Lower lobe of right lung (tissue), 2 donors: Measurements from ENCODE around the gene LAMTOR2. TPM values are rescaled to one million over a fixed set of nuclear protein-coding genes. Genes with fewer than 3 reads are reported as not detected.
"Not testable (repeated sequence)": the region's sequence is repeated elsewhere in the genome, so short reads cannot be mapped to it uniquely, and the experiment has no call there.

ENCODE experiments used
- ATAC-seq, 2 donors: fragments of 200-7000 bp; cut with Tn5 transposase; one replicate each; pipeline ENCODE4 v1.9.1; 2020 to 2022; ENCODE audit warnings: mild to moderate bottlenecking in 2 of 2, moderate library complexity in 2 of 2
- DNase-seq: peaks from one replicate; pipeline ENCODE4 v3.0.0-alpha.2; 2020
- H3K27ac ChIP-seq: fragments of 200-600 bp; one replicate; pipeline ENCODE4 v1.8.0; 2022
- H3K27me3 ChIP-seq: fragments of 200-600 bp; one replicate; pipeline ENCODE4 v1.8.0; 2022; ENCODE audit warnings: low read depth
- H3K36me3 ChIP-seq: fragments of 200-600 bp; one replicate; pipeline ENCODE4 v1.8.0; 2022; ENCODE audit warnings: mild to moderate bottlenecking
- H3K4me1 ChIP-seq: fragments of 200-600 bp; one replicate; pipeline ENCODE4 v1.8.0; 2022
- H3K4me3 ChIP-seq: fragments of 200-600 bp; one replicate; pipeline ENCODE4 v1.8.0; 2022; ENCODE audit warnings: mild to moderate bottlenecking
- H3K9me3 ChIP-seq: fragments of 200-600 bp; one replicate; pipeline ENCODE4 v1.8.0; 2022
- intact Hi-C: fragments of 100-400 bp; cut with DNase I; formaldehyde crosslinking; loops from one replicate; pipeline ENCODE4 v1.11.0; 2022
- total RNA-seq: library from RNA; stranded (reverse); fragmentation: NEBNext Ultra II Directional; extraction: Animal tissue kit (Norgen Biotek cat#: 25700); gene quantifications from one replicate; pipeline ENCODE4 v1.2.1, GENCODE V29; 2021
- TF ChIP-seq, protein P1 (sequence below): fragments of 200-600 bp; IDR thresholded peaks from one replicate; pipeline ENCODE4 v1.8.0; 2022; ENCODE audit warnings: antibody characterized with exemption, mild to moderate bottlenecking
- donor health status: DM: no; HTN: yes; CAD: no; lungs with severe emphysema.

LAMTOR2 gene
- total RNA-seq, 1 donor from 2014 or later: 66.5 TPM

DNA sequence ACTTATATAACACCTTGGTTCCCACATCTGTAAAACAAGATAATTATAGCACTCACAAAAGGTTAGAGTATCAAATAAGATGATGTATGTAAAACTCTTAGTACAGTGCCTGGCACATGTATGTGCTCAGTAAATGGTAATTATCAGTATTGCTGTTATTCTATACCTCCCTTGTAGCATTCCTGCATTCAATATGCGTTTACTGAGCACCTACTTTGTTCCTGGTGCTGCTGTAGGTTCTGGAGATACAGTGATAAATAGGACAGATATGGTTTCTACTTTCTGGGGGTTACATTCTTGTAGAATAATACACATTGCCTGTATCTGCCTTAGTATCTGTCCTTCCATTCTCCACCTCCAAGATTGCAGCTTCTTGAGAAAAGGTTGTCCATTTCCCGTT is 32.6 kb upstream of the LAMTOR2 start:
- intact Hi-C loops: no loop called here
- ATAC-seq: no peak
- no peak for DNase-seq
- Histone ChIP-seq H3K27me3 (no peaks in the 10 kb centered on the region), H3K27ac (no peak overlapping the region), H3K4me1 (peaks cover 19% of the 10 kb centered on the region), H3K4me3 (no peak overlapping the region), H3K9me3 (no peaks in the 10 kb centered on the region), H3K36me3 (peaks cover 25% of the 10 kb centered on the region)
- TF ChIP-seq, protein P1, sequence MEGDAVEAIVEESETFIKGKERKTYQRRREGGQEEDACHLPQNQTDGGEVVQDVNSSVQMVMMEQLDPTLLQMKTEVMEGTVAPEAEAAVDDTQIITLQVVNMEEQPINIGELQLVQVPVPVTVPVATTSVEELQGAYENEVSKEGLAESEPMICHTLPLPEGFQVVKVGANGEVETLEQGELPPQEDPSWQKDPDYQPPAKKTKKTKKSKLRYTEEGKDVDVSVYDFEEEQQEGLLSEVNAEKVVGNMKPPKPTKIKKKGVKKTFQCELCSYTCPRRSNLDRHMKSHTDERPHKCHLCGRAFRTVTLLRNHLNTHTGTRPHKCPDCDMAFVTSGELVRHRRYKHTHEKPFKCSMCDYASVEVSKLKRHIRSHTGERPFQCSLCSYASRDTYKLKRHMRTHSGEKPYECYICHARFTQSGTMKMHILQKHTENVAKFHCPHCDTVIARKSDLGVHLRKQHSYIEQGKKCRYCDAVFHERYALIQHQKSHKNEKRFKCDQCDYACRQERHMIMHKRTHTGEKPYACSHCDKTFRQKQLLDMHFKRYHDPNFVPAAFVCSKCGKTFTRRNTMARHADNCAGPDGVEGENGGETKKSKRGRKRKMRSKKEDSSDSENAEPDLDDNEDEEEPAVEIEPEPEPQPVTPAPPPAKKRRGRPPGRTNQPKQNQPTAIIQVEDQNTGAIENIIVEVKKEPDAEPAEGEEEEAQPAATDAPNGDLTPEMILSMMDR: no peak

DNA sequence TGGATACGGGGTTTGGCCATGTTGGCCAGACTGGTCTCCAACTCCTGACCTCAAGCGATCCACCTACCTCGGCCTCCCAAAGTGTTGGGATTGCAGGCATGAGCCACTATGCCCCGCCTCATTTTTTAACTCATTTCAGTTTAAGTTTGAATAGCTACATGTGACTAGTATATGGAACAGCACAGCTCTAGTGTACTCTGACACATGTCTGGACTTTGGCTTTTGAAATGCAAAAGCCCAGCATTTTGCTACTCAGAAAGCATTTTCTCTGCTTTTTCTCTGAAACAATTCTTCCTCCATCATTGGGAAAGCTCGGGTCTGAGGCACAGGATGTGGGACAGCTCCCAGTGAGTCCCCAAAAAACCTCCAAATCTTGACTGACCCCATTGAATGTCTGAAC is 29.8 kb upstream of the LAMTOR2 start:
- peaks cover 9% of the 10 kb centered on the region for H3K4me1 ChIP-seq
- no peaks in the 10 kb centered on the region for H3K27me3 ChIP-seq
- no peak for ATAC-seq
- H3K9me3 ChIP-seq: no peaks in the 10 kb centered on the region
- DNase-seq: no peak
- intact Hi-C loops: no loop called here
- H3K4me3 ChIP-seq: no peak overlapping the region
- TF ChIP-seq, protein P1: no peak
- H3K36me3 ChIP-seq: no peaks in the 10 kb centered on the region
- no peak overlapping the region for H3K27ac ChIP-seq

DNA sequence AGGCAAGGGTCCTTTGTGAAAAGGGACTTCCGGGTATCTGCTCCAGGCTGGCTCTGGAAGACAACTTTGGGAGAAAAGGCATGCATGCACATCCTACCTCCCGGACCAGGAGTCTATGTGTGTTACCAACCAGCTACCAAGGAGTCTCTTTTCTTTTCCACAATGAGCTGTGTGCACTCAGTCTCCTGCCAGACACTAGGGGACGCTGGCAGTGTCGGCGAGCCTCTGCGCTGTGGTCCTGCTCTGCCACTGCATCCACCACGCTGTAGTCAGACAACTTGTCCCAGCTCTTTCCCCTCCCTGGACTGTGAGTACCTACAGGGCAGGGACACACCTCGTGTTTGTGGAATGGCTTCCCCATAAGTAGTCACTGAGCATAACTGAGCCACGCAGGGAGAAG is 28.7 kb upstream of the LAMTOR2 start:
- Histone ChIP-seq H3K27me3 (no peaks in the 10 kb centered on the region), H3K4me3 (no peak overlapping the region), H3K9me3 (no peaks in the 10 kb centered on the region), H3K4me1 (peaks cover 3% of the 10 kb centered on the region), H3K27ac (no peak overlapping the region), H3K36me3 (no peaks in the 10 kb centered on the region)
- ATAC-seq: peak; percentile 85 to 90
- peak; percentile 65 for DNase-seq
- TF ChIP-seq, protein P1: peak; percentile 60
- intact Hi-C loops: no loop called here

DNA sequence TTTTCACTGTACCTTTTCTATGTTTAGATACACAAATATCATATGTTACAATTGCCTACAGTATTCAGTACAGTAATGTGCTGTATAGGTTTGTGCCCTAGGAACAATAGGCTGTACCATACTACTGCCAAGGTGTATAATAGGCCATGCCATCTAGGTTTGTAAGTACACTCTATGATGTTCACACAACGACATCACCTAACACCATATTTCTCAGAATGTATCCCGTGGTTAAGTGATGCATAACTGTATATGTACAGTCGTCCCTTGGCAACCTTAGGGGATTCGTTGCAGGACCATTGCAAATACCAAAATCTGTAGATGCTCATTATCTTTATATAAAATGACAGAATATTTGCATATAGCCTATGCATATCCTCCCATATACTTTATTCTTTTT is 28.0 kb upstream of the LAMTOR2 start:
- Histone ChIP-seq H3K4me3 (no peak overlapping the region), H3K27ac (no peak overlapping the region), H3K36me3 (no peaks in the 10 kb centered on the region), H3K9me3 (no peaks in the 10 kb centered on the region), H3K27me3 (no peaks in the 10 kb centered on the region), H3K4me1 (no peaks in the 10 kb centered on the region)
- TF ChIP-seq, protein P1: no peak
- intact Hi-C loops: no loop called here
- DNase-seq (no peak), ATAC-seq (no peak)

DNA sequence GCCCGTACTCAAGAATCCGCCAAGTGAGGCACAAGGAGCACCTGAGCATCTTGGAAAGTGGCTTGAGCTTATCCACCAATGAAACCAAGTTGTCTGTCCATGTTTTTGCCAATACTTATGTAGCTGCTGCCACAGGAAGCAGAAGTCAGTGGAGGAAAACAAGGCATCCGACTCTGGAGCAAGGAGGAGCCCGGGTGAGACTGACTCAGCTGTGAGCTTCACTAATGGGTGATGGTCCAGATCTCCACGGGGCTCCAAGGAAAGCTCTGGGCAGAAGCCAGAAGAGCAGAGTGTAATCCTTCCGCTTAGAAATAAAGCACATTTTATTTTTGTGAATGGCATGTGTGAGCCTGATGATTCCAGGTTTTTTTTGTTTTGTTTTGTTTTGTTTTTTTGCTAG is 21.6 kb upstream of the LAMTOR2 start:
- H3K9me3 ChIP-seq: no peaks in the 10 kb centered on the region
- no peak for DNase-seq
- TF ChIP-seq, protein P1: no peak
- H3K27me3 ChIP-seq: no peaks in the 10 kb centered on the region
- H3K36me3 ChIP-seq: peaks cover 17% of the 10 kb centered on the region
- ATAC-seq: no peak
- no peak overlapping the region for H3K4me3 ChIP-seq
- peaks cover 4% of the 10 kb centered on the region for H3K4me1 ChIP-seq
- intact Hi-C loops: no loop called here
- no peak overlapping the region for H3K27ac ChIP-seq

DNA sequence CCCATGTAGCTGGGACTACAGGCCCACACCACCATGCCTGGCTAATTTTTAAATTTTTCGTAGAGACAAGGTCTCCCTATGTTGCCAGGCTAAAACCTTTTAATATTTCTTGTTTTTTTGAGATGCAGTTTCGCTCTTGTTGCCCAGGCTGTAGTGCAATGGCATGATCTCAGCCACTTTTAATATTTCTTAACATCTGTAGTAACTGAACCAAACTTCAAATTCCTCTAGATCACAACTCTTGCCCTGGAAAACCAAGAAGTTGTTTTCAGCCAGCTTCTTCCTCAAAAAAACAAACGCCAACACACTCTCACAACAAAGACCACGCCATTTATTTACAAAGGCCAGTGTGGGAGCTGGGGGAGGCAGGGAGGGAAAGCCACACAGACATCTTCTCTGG is 19.6 kb upstream of the LAMTOR2 start:
- H3K4me1 ChIP-seq, H3K27me3 ChIP-seq, ATAC-seq, H3K27ac ChIP-seq, H3K9me3 ChIP-seq, H3K4me3 ChIP-seq, DNase-seq, intact Hi-C loops: not testable (repeated sequence)
- H3K36me3 ChIP-seq: peaks cover 37% of the 10 kb centered on the region
